Islet of Langerhans (tissue), 1 donor: Measurements from ENCODE around the gene ARSH.
"Not testable (repeated sequence)": the region's sequence is repeated elsewhere in the genome, so short reads cannot be mapped to it uniquely, and the experiment has no call there.

Experiments
- FAIRE-seq: peaks from one replicate; lab custom pipeline; 2011; peaks lifted over from hg19 to GRCh38; lab: Jason Lieb, UNC

ARSH gene

GRCh38 chrX:3044196-3044595 lies 37.9 kb downstream of the ARSH start:
- no peak for FAIRE-seq

DNA sequence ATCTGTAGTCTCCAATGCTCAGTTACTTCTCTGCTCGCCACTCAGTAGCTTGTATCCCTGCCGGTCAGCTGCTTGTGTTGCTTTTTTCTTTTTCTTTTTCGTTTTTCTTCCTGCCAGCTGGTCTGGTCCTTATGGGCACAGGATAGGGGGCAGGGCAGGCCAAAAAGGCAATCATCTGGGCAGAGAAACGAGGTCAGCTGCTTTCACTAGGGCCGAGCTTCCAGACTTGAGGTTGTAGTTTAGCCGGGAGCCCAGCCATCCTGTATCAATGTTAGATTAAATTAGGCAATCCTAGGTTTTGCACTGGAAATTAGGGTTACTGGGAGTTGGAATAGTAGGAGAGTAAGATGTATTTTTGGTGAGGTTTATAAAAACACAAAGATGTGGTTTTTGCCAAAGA lies 38.3 kb downstream of the ARSH start:
- FAIRE-seq = no peak

DNA sequence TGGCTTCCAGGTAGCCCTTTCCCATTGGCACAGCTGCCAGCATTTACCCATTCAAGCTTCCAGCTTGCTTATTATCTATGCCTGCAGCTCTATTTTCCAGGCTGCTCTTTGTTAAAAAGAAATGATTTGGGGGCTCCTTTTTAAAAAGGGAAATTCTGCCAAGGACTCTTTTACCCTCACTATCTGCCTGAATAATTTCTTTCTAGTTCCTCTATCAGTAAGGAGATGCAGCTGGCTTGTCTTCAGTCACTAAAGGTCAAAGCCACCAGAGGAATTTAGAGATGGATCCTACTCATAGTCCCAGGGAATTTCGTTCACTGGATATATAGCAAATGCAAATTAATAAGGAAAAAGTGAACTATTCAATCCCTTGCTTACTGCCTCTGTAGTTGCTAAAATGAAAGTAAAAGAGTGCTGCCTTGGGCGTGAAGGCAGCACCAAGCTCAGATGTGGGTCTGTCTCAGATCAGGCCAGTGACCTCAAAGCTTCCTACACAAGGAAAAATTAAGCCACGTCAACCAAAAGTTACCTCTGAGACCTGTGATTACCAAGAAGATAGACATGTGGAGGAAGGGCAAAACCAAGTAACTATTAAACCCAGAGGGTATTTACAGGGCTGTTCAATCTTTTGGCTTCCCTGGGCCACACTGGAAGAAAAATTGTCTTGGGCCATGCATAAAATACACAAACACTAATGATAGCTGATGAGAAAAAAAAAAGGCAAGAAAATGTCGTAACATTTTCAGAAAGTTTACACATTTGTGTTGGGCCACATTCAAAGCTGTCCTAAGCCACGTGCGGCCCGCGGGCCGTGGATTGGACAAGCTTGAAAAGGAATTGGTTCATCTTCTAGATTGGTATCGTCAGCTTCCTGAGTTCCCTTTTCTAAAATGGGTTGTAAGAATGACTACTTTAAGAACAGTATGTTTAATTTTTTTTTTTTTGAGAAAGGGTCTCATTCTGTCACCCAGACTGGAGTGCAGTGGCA lies 40.2 kb downstream of the ARSH start:
- FAIRE-seq = no peak

GRCh38 chrX:3050523-3051175 lies 44.3 kb downstream of the ARSH start:
- FAIRE-seq = not testable (repeated sequence)

- no peak for FAIRE-seq
These were observed 46.5 kb downstream of the ARSH start for GRCh38 chrX:3052860-3053259.

GRCh38 chrX:3066555-3066954 lies 60.2 kb downstream of the ARSH start:
- FAIRE-seq = no peak

DNA sequence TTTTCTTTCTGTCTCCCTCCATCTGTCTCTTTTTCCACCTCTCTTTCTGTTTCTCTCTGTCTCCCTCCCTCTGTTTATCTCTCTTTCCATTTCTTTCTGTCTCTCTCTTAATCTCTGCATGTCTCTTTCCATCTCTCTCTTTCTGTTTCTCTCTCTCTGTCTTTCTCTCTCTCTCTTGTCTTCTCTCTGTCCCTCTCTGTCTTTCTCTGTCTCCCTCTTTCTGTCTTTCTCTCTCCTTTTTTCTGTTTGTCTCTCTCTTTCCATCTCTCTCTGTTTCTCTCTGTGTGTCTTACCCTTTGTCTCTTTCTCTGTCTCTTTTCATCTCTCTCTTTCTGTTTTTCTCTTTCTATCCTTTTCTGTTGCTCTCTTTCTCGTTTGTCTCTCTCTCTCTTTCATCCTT lies 69.6 kb downstream of the ARSH start:
- FAIRE-seq = no peak

GRCh38 chrX:3076416-3076991 lies 70.2 kb downstream of the ARSH start:
- no peak for FAIRE-seq
